ENCODE measurements around the gene CA6.
"Not testable (repeated sequence)": the region's sequence is repeated elsewhere in the genome, so short reads cannot be mapped to it uniquely, and the experiment has no call there.

The CA6 gene

GRCh38 chr1:8968902-8969301 is 23.2 kb downstream of the CA6 start:
- DNase-seq, result not testable (repeated sequence)

GRCh38 chr1:8969937-8970336 is 24.3 kb downstream of the CA6 start:
- no peak for DNase-seq

GRCh38 chr1:8970870-8971337 is 25.2 kb downstream of the CA6 start:
- no peak for DNase-seq

GRCh38 chr1:8974551-8974950 is 28.9 kb downstream of the CA6 start:
- DNase-seq, result no peak

GRCh38 chr1:8976338-8976737 is 30.7 kb downstream of the CA6 start:
- no peak for DNase-seq

GRCh38 chr1:8976896-8977450 is 31.3 kb downstream of the CA6 start:
- no peak for DNase-seq

GRCh38 chr1:8980656-8981055 is 35.0 kb downstream of the CA6 start:
- DNase-seq, result no peak

GRCh38 chr1:8981169-8981568 is 35.5 kb downstream of the CA6 start:
- no peak for DNase-seq

GRCh38 chr1:8984203-8984602 is 38.5 kb downstream of the CA6 start:
- no peak for DNase-seq

- no peak for DNase-seq
Observed at GRCh38 chr1:8984990-8985389, 39.3 kb downstream of the CA6 start.

GRCh38 chr1:8985915-8986813 is 40.5 kb downstream of the CA6 start:
- DNase-seq, result peak in 41 of 51 donors; percentile 5 to 82 (median 62)

- DNase-seq, result no peak
Observed at GRCh38 chr1:8986814-8987190, 41.1 kb downstream of the CA6 start.

GRCh38 chr1:8987881-8988617 is 42.4 kb downstream of the CA6 start:
- peak in 48 of 51 donors; percentile 9 to 78 (median 56) for DNase-seq

- no peak for DNase-seq
Observed at GRCh38 chr1:8988618-8988967, 42.9 kb downstream of the CA6 start.

GRCh38 chr1:8989061-8989460 is 43.4 kb downstream of the CA6 start:
- no peak for DNase-seq

- no peak for DNase-seq
Observed at GRCh38 chr1:8989821-8990220, 44.2 kb downstream of the CA6 start.

- DNase-seq, result no peak
Observed at GRCh38 chr1:8992936-8993687, 47.4 kb downstream of the CA6 start.

- DNase-seq, result not testable (repeated sequence)
Observed at GRCh38 chr1:8993962-8994675, 48.5 kb downstream of the CA6 start.

GRCh38 chr1:9001534-9002214 is 56.0 kb downstream of the CA6 start:
- DNase-seq, result not testable (repeated sequence)

- DNase-seq, result not testable (repeated sequence)
Observed at GRCh38 chr1:9002215-9002560, 56.5 kb downstream of the CA6 start.

Data from hypothalamus (tissue), 51 donors.